ENCODE data around the gene PGRMC1.
"Not testable (repeated sequence)": the region's sequence is repeated elsewhere in the genome, so short reads cannot be mapped to it uniquely, and the experiment has no call there.

GRCh38 chrX:119207483-119207882 lies 28.6 kb upstream of the PGRMC1 start:
- TF ChIP-seq SUZ12 (IDR thresholded peaks at IDR 0.05); HDGF (IDR thresholded peaks at IDR 0.05; ENCODE audit: borderline replicate concordance); BHLHE40 (IDR thresholded peaks at IDR 0.05; ENCODE audit: borderline replicate concordance); L3MBTL2 (conservative IDR thresholded peaks at IDR 0.05); ARNT (IDR thresholded peaks at IDR 0.05); SP1 (IDR thresholded peaks at IDR 0.05): not testable (repeated sequence)
